ENCODE results near the gene LRRC2.

DNA sequence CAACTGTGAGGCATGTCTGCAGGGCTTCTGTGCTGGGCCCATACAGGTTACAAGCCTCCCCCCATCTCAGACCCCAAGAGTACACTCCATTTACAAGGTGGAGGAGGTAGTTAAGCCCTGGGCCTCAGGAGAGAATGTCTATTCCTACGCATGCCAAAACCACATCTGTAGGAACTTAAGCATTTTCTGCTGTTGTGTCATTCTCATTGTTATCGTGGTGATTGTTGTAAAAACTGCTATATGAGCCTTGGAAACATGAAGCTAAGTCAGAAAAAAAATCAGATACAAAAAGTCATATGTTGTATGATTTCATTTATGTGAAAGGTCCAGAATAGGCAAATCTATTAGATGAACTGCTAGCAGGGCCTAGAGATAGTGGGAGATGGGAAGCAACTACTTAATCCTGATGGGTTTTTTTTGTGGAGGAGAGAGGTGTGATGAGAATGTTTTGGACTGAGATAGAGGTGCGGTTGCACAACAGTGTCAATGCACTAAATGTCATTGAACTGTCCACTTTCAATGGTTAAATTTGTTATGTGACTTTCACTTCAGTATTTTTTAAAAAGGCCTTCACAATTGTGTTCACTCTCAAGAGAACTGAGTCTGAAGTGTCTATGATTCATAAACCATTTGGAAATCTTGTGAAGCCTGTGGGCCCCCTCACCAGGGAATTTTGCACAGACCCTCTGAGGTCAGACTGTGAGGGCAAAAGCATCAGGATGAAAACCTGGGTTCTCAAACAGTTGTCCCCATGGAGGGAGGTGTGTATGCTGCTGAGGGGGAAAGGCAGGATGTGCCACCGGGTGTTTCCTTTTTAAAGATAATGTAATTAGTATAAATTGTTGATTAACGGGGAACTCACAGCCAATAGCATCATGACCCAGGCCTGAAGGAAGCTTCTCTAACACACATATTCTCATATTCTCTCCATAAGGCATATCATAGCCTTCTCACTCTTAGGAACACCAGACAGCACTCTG lies 65.2 kb downstream of the LRRC2 start:
- no peak for TF ChIP-seq EZH2phosphoT487 (IDR thresholded peaks at IDR 0.05; ENCODE audit: low read depth, severe bottlenecking, unreplicated experiment)
- TF ChIP-seq, protein P1, sequence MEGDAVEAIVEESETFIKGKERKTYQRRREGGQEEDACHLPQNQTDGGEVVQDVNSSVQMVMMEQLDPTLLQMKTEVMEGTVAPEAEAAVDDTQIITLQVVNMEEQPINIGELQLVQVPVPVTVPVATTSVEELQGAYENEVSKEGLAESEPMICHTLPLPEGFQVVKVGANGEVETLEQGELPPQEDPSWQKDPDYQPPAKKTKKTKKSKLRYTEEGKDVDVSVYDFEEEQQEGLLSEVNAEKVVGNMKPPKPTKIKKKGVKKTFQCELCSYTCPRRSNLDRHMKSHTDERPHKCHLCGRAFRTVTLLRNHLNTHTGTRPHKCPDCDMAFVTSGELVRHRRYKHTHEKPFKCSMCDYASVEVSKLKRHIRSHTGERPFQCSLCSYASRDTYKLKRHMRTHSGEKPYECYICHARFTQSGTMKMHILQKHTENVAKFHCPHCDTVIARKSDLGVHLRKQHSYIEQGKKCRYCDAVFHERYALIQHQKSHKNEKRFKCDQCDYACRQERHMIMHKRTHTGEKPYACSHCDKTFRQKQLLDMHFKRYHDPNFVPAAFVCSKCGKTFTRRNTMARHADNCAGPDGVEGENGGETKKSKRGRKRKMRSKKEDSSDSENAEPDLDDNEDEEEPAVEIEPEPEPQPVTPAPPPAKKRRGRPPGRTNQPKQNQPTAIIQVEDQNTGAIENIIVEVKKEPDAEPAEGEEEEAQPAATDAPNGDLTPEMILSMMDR (IDR thresholded peaks at IDR 0.05; ENCODE audit: poor library complexity): no peak
